HG02571 (cell line): Measurements from ENCODE around the gene CEP85L.
"Not testable (repeated sequence)": the region's sequence is repeated elsewhere in the genome, so short reads cannot be mapped to it uniquely, and the experiment has no call there.

Experiments
- ATAC-seq: cut with Tn5 transposase; IDR thresholded peaks from one replicate; pipeline ENCODE4 v1.9.1; 2021; ENCODE audit warnings: mild to moderate bottlenecking, moderate library complexity; ENCODE audit not compliant: unreplicated experiment

The CEP85L gene

DNA sequence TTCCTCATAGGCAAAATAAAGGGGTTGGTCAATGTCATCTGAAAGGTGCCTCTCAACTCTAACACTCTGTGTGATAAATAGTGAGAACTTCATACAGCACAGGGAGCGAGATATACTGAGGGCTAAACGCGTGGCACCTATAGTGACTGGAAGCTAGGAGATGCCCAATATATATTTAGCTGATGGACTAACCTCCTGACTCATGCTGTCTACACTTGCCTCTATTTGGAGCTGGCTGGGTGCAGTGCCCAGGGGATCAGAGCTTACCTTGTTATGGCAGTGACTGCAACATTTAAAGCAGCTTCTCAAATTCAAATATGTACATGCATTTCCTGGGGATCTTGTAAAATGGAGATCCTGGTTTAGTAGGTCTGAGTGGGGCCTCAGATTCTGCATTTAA, 214.9 kb downstream of the CEP85L start:
- ATAC-seq: no peak

- ATAC-seq: not testable (repeated sequence)
Measured at GRCh38 chr6:118434147-118434546, 217.2 kb downstream of the CEP85L start.

- not testable (repeated sequence) for ATAC-seq
Measured at GRCh38 chr6:118421312-118421711, 230.1 kb downstream of the CEP85L start.

- ATAC-seq: no peak
Measured at GRCh38 chr6:118419448-118420394, 231.7 kb downstream of the CEP85L start.
